ENCODE data around the gene ATRNL1.
"Not testable (repeated sequence)": the region's sequence is repeated elsewhere in the genome, so short reads cannot be mapped to it uniquely, and the experiment has no call there.

Gene ATRNL1

GRCh38 chr10:115422624-115423023 is 329.5 kb downstream of the ATRNL1 start:
- DNase-seq (ENCODE audit: low read depth): no peak

- DNase-seq (ENCODE audit: low read depth): no peak
Observed at GRCh38 chr10:115427611-115428010, 334.4 kb downstream of the ATRNL1 start.

- DNase-seq (ENCODE audit: low read depth): no peak
Observed at GRCh38 chr10:115432188-115432819, 339.1 kb downstream of the ATRNL1 start.

- no peak for DNase-seq (ENCODE audit: low read depth)
Observed at GRCh38 chr10:115436999-115437398, 343.8 kb downstream of the ATRNL1 start.

DNA sequence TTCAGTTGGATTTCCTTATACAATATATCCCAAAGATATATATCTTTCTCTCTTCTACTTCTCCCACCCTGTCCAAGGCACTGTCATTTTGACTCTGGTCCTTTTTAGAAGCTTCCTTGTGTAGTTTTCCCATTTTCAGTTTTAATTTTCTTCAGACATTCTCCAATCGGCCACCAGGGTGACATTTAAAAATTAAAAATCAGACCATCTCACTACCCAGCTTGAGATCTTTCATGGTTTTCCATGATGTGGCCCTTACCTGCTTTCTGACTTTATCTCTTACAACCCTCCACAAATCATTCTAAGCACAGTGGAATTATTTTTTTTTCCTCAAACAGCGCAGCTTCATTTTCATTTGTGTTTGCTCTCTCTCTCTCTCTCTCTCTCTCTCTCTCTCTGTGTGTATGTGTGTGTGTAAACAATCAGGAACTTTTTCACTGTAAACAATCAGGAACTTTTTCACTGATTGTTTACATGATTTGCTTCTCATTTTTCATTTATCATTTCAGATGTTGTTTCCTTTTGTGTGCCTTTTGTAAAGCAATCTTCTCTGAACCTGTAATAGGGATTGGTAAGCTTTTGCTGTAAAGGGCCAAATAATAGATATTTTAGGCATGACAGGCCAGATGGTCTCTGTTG is 348.9 kb downstream of the ATRNL1 start:
- DNase-seq (ENCODE audit: low read depth): no peak

DNA sequence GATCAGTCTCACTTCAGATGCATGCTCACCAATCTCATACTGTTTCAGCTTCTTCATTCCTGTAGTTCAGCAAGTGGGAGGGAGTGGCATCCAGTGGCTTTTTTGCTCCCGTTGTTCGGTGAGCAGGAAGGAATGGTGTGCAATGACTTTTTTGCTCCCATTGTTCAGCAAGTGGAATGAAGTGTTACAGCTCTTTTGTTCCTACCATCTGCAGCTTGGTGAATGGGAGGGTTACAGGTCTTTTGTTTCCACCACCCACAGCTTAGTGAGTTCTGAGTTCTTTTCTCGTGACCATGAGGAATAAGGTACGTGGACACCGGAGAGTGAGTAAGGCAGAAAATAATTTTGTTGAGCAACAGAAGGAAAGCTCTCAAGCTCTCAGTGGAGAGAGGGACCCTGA is 363.6 kb downstream of the ATRNL1 start:
- DNase-seq (ENCODE audit: low read depth): no peak

DNA sequence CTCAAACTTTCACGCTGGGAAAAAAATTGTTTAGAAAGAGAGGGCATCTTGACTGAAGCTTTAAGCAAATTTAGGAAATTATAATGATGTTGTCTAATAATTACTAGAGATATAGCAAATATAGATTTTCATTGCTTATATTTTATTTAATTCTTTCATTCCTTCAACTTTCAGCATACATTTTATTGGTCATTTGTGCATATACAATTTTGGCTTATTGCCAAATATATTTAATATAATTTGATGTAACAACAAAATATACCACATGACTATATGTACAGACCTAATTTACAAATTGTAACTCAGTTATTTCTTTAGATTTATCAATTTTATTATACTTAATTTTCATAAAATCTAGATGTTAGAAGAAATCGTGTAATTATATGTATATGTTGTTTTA is 390.1 kb downstream of the ATRNL1 start:
- no peak for DNase-seq (ENCODE audit: low read depth)

GRCh38 chr10:115491526-115492140 is 398.5 kb downstream of the ATRNL1 start:
- no peak for DNase-seq (ENCODE audit: low read depth)

- DNase-seq (ENCODE audit: low read depth): no peak
Observed at GRCh38 chr10:115503546-115503945, 410.4 kb downstream of the ATRNL1 start.

DNA sequence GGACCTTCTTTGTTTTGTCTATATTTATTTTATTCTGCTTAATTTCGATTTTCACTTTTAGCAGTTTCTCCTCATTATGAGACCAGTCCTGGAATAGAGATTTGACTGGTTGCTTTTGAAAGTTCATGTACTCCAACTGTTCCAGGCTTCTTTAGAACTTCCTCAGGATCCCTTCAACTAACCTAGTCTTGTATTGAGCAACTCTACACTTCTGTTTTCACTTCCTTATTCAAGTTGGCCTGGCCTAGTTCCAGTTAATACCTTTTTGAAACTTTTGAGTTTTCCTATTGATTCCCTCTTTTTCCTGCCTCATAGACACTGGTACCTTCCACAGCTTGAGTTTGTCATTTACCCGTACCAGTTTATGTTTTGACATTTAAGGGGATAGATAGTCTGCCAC is 421.7 kb downstream of the ATRNL1 start:
- no peak for DNase-seq (ENCODE audit: low read depth)

DNA sequence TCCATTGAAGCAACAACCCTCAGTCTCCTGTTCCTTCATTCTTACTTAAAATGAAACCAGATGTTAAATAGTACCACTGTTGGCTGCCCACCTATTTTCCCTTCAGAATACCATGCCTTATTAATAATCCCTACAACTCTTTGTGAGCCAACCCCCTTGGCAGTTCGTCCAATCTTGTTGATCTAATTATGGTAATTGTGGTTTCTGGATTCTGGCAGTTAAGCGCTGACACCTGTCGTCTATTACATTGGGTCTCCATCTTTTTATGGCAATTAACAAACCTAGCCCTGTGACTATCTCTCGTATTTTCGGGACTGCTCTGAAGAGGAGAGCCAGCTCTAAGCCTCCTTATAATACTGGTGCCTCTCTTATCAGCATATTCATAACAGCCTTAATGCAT is 432.0 kb downstream of the ATRNL1 start:
- DNase-seq (ENCODE audit: low read depth): no peak

GRCh38 chr10:115527682-115528081 is 434.5 kb downstream of the ATRNL1 start:
- DNase-seq (ENCODE audit: low read depth): not testable (repeated sequence)

- DNase-seq (ENCODE audit: low read depth): not testable (repeated sequence)
Observed at GRCh38 chr10:115536401-115536800, 443.2 kb downstream of the ATRNL1 start.

DNA sequence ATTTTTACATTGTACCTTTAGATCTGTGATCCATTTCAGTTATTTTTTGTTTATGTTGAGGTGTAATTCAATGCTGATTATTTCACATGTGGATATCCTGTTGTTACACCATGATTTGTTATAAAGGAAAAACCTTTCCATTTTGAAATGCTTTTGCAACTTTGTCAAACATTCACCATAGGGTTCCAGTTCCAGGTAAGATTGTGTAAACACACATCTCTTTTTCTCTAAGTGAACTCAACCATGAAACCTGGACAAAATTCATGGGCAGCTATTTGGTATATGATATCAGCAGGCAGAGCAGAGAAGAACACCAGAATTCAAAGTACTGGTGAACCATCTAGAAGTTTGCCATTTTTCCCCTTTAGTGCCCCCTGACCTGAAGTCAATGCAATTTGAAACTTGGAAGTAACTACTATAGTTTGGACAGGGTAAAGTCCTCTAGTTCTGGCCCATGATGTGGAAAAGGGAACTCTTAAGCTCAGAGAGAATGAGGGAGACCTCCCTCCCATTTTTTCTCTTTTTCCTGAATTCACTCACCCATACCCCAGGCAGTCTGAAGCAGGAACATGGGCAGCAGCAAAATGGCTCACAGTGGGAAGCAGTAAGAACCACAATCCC is 446.1 kb downstream of the ATRNL1 start:
- DNase-seq (ENCODE audit: low read depth): no peak

DNA sequence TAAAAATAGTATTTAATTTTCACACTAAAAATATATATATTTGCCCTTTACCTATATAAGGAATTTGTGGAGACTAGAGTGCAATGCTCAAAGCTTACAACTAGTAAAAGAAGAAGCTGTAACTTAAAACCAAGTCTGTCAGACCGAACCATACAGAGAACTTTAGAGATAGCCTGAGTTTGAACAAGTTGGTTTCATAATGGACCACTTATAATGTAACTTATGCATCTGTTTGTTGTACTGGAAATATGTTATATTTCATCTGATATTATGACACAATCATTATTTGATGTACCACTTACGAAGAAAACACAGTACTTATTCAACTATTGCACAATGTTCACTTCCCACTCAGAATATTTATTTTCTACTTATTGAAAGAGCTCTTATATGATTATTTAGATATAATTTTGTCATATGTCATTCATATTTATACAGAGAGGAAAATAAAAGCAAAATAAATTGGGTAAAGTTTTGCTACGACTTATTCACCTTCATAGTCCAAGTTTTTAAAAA is 462.8 kb downstream of the ATRNL1 start:
- DNase-seq (ENCODE audit: low read depth): no peak

DNA sequence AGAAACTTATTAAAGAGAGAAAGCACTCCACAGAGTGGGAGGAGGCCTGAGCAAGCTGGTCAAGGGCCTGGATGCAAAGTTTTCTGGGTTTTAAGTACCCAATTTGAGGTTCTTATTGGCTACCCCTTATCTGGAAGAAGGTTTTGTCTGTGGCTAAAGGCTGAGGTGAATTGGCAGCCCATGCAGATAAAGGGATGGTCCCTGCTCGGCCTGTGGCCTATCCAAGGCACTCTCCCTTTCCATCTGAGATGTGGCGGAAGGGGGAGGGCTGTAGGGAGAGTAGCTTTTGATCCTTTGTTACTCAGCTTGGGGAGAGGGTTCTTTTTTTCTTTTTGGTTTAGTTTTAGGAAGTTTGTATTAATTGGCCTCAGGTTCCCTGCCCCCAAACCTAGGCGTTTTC is 465.1 kb downstream of the ATRNL1 start:
- DNase-seq (ENCODE audit: low read depth): no peak

- DNase-seq (ENCODE audit: low read depth): no peak
Observed at GRCh38 chr10:115566867-115567266, 473.7 kb downstream of the ATRNL1 start.

DNA sequence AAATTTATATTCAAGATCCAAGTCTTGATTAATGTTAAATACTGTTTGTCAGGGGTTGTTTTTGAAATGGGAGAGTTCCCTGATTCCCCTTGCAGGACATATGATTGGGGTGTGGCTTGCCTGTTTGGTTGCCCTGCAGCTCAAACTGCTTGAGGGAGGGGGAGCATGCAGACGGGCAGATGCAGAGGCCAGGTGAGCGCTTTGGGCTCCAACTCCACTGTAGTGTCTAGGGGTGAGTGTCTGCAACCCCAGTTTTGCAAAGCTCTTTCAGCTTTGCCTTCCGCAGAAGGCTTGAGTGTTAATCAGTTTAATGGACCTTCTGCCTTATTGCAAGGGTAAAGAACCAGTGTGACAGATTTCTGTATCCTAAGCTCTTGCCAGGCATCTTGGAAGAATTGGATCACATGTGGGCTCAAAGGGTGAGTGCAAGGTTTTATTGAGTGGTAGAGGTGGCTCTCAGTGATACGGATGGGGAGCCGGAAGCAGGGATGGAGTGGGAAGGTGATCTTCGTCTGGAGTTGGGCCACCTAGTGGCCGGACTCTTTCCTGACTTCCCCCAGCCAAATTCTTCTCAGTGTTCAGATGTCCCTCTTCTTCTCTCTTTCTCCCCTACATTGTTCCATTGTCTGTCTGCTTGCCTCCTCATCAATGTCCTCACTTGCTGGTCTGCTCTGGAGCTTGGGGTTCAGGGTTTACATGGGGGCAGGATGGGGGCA is 479.7 kb downstream of the ATRNL1 start:
- DNase-seq (ENCODE audit: low read depth): no peak

DNA sequence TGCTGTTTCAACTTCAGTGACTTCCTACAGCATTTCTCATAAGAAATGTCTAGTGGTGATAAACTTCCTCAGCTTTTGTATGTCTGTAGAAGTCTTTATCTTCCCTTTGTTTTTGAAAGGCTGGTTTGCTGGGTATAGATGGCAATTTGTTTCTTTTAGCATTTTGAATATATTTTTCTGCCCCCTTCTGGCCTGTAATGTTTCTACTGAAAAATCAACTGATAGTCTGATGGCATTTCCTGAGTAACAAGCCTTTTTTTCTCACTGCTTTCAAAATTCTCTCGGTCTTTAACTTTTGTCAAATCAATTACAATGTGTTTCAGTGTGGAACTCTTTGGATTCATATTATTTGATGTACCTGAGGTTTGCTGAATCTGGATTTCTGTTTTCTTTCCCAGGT is 487.1 kb downstream of the ATRNL1 start:
- no peak for DNase-seq (ENCODE audit: low read depth)

GRCh38 chr10:115593060-115593459 is 499.9 kb downstream of the ATRNL1 start:
- DNase-seq (ENCODE audit: low read depth): no peak

- no peak for DNase-seq (ENCODE audit: low read depth)
Observed at GRCh38 chr10:115604627-115605026, 511.5 kb downstream of the ATRNL1 start.

GRCh38 chr10:115606086-115606485 is 512.9 kb downstream of the ATRNL1 start:
- no peak for DNase-seq (ENCODE audit: low read depth)
